HL-60 (cell line): Measurements from ENCODE around the gene SLC44A3.

ENCODE experiments used
- GABPA ChIP-seq: IDR thresholded peaks from 2 replicates; pipeline ENCODE4 v1.6.1; 2012; ENCODE audit warnings: low read depth
- POLR2AphosphoS5 ChIP-seq: IDR thresholded peaks from 2 replicates; pipeline ENCODE4 v1.6.1; 2012; ENCODE audit warnings: low read depth
- TF ChIP-seq, protein P1 (sequence below): IDR thresholded peaks from one replicate; pipeline ENCODE4 v1.5.1; 2011; ENCODE audit warnings: low read length, control low read depth, inconsistent platforms; ENCODE audit not compliant: insufficient read depth
- TF ChIP-seq, protein P2 (sequence below): IDR thresholded peaks from 2 replicates; pipeline ENCODE4 v1.6.1; 2012; ENCODE audit warnings: low read depth; ENCODE audit not compliant: insufficient replicate concordance

DNA sequence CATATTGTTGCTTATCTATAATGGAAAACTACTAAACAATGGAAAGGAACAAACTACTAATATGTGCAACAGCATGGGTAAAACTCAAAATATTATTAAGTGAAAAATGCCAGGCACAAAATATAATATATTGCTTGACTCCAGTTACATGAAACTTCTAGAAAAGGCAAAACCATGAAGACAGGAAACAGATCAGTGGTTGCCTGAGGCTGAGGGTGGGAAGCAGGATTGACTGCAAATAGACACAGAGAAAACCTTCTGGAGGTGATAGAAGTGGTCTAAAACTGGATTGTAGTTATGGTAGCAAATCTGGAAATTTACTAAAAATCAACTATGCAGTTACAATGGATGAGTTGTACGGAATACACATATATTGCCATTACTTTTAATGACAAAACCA, 29.5 kb upstream of the SLC44A3 start:
- TF ChIP-seq, protein P1, sequence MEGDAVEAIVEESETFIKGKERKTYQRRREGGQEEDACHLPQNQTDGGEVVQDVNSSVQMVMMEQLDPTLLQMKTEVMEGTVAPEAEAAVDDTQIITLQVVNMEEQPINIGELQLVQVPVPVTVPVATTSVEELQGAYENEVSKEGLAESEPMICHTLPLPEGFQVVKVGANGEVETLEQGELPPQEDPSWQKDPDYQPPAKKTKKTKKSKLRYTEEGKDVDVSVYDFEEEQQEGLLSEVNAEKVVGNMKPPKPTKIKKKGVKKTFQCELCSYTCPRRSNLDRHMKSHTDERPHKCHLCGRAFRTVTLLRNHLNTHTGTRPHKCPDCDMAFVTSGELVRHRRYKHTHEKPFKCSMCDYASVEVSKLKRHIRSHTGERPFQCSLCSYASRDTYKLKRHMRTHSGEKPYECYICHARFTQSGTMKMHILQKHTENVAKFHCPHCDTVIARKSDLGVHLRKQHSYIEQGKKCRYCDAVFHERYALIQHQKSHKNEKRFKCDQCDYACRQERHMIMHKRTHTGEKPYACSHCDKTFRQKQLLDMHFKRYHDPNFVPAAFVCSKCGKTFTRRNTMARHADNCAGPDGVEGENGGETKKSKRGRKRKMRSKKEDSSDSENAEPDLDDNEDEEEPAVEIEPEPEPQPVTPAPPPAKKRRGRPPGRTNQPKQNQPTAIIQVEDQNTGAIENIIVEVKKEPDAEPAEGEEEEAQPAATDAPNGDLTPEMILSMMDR = no peak
- TF ChIP-seq POLR2AphosphoS5 = no peak
- TF ChIP-seq, protein P2, sequence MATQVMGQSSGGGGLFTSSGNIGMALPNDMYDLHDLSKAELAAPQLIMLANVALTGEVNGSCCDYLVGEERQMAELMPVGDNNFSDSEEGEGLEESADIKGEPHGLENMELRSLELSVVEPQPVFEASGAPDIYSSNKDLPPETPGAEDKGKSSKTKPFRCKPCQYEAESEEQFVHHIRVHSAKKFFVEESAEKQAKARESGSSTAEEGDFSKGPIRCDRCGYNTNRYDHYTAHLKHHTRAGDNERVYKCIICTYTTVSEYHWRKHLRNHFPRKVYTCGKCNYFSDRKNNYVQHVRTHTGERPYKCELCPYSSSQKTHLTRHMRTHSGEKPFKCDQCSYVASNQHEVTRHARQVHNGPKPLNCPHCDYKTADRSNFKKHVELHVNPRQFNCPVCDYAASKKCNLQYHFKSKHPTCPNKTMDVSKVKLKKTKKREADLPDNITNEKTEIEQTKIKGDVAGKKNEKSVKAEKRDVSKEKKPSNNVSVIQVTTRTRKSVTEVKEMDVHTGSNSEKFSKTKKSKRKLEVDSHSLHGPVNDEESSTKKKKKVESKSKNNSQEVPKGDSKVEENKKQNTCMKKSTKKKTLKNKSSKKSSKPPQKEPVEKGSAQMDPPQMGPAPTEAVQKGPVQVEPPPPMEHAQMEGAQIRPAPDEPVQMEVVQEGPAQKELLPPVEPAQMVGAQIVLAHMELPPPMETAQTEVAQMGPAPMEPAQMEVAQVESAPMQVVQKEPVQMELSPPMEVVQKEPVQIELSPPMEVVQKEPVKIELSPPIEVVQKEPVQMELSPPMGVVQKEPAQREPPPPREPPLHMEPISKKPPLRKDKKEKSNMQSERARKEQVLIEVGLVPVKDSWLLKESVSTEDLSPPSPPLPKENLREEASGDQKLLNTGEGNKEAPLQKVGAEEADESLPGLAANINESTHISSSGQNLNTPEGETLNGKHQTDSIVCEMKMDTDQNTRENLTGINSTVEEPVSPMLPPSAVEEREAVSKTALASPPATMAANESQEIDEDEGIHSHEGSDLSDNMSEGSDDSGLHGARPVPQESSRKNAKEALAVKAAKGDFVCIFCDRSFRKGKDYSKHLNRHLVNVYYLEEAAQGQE = no peak
- no peak for TF ChIP-seq GABPA
